ENCODE data around the gene STAP2. TPM values are rescaled to one million over a fixed set of nuclear protein-coding genes. Genes with fewer than 3 reads are reported as not detected.

STAP2 gene
- total and polyA plus RNA-seq, 8 donors = 20.7 to 250 (median 43.3) TPM; not detected in 1

GRCh38 chr19:4320419-4320818 lies 18.2 kb downstream of the STAP2 start:
- H3K9me3 ChIP-seq = peaks cover 0 to 11% (median 0%) of the 10 kb centered on the region in 4 donors
- H3K4me3 ChIP-seq = no peak overlapping the region
- 87 to 97% (median 97%) methylated on average over 2 of the region's 2 CpGs for WGBS, 5 donors
- no peaks in the 10 kb centered on the region for H3K36me3 ChIP-seq
- TF ChIP-seq POLR2A (IDR thresholded peaks at IDR 0.05) = no peak
- no peak for TF ChIP-seq EP300 (IDR thresholded peaks at IDR 0.05)
- TF ChIP-seq CTCF (IDR thresholded peaks at IDR 0.05) = no peak
- TF ChIP-seq POLR2AphosphoS5 (IDR thresholded peaks at IDR 0.05) = no peak
- intact Hi-C loops (cut with DNase I; ENCODE audit: low total_unique reads) = no loop called here
- no peaks in the 10 kb centered on the region for H3K4me1 ChIP-seq
- H3K27me3 ChIP-seq = peaks cover 0 to 8% (median 0%) of the 10 kb centered on the region in 3 donors
- DNase-seq = no peak
- no peak overlapping the region for H3K27ac ChIP-seq

DNA sequence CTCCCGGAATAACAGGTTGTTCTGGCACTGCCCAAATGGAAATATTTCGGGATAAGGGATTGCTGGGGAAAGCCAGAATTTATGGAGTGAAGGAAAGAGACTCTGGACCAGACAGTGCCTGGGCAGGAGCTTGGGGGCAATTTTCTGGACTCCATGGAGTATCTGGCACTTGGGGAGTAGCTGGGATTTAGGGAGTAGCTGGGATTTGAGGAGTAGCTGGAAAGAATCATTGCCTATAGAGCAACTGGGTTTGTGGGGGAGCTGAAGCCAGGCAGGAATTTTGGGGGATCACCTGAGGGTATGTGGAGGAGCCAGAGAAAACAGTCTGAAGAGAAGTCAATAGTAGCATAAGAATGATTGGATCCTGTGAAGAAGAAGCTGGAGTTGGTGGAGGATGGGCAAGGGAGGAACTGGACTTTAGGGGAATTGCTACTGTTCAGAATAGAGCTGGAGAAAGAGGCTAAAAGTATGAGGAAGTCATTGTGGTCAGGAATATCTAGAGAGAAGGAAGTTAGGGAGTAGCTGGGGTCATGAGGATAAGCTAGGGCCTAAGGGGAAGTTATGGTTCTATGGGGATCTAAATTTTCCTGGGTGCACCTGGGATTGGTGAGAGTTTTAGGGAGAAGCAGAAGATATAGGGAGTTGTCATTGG lies 19.4 kb downstream of the STAP2 start:
- intact Hi-C loops (cut with DNase I; ENCODE audit: low total_unique reads) = no loop called here
- WGBS, 5 donors = 92 to 97% (median 94%) methylated on average over 2 of the region's 2 CpGs

DNA sequence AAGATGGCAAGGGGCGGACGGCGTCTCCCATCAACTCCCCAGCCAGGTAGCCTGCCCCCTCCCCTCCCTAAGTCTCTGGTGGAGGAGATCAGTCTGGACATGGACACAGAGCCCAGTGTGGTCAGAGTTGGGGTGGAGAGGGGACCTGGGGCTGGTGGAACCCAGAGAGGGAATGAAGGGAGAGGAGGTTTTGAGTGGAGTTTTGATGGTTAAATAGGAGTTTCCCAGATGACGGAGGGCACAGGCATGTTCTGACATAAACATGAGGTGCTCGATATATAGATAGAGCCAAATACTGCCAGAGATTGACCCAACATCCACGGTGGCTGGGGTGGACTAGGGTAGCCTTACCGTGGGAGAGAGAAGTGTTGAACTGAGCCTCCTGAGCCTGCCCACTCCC lies 20.2 kb downstream of the STAP2 start:
- H3K27me3 ChIP-seq = peaks cover 0 to 8% (median 0%) of the 10 kb centered on the region in 3 donors
- no peaks in the 10 kb centered on the region for H3K36me3 ChIP-seq
- H3K9me3 ChIP-seq = peaks cover 0 to 11% (median 0%) of the 10 kb centered on the region in 4 donors
- intact Hi-C loops (cut with DNase I; ENCODE audit: low total_unique reads) = no loop called here
- DNase-seq = no peak
- peaks cover 0 to 9% (median 0%) of the 10 kb centered on the region in 4 donors for H3K4me1 ChIP-seq
- no peak overlapping the region for H3K4me3 ChIP-seq
- H3K27ac ChIP-seq = no peak overlapping the region
- no peak for TF ChIP-seq CTCF (IDR thresholded peaks at IDR 0.05)
- WGBS, 5 donors = 94 to 99% (median 96%) methylated on average over 7 of the region's 7 CpGs

More for the DNA sequence above, 19.4 kb downstream of the STAP2 start:
- DNase-seq = no peak
- Histone ChIP-seq H3K9me3 (peaks cover 0 to 11% (median 0%) of the 10 kb centered on the region in 4 donors), H3K4me1 (peaks cover 0 to 2% (median 0%) of the 10 kb centered on the region in 4 donors), H3K4me3 (no peak overlapping the region), H3K27ac (no peak overlapping the region), H3K36me3 (no peaks in the 10 kb centered on the region), H3K27me3 (peaks cover 0 to 8% (median 0%) of the 10 kb centered on the region in 3 donors)
- no peak for TF ChIP-seq POLR2A (IDR thresholded peaks at IDR 0.05)
- TF ChIP-seq CTCF (IDR thresholded peaks at IDR 0.05) = no peak
- TF ChIP-seq EP300 (IDR thresholded peaks at IDR 0.05) = no peak
- TF ChIP-seq POLR2AphosphoS5 (IDR thresholded peaks at IDR 0.05) = no peak

GRCh38 chr19:4316956-4317355 lies 21.7 kb downstream of the STAP2 start:
- H3K9me3 ChIP-seq = peaks cover 0 to 6% (median 0%) of the 10 kb centered on the region in 4 donors
- DNase-seq = no peak
- no peaks in the 10 kb centered on the region for H3K36me3 ChIP-seq
- H3K27ac ChIP-seq = no peak overlapping the region
- 81 to 91% (median 87%) methylated on average over 9 of the region's 9 CpGs for WGBS, 5 donors
- H3K4me1 ChIP-seq = peaks cover 0 to 9% (median 0%) of the 10 kb centered on the region in 4 donors
- intact Hi-C loops (cut with DNase I; ENCODE audit: low total_unique reads) = no loop called here
- H3K4me3 ChIP-seq = no peak overlapping the region
- H3K27me3 ChIP-seq = peaks cover 0 to 8% (median 0%) of the 10 kb centered on the region in 3 donors
- TF ChIP-seq POLR2AphosphoS5 (IDR thresholded peaks at IDR 0.05) (no peak), EP300 (IDR thresholded peaks at IDR 0.05) (no peak)

- H3K4me1 ChIP-seq = peaks cover 0 to 9% (median 0%) of the 10 kb centered on the region in 4 donors
- 36 to 46% (median 40%) methylated on average over 12 of the region's 12 CpGs for WGBS, 5 donors
- H3K27me3 ChIP-seq = peaks cover 0 to 8% (median 0%) of the 10 kb centered on the region in 3 donors
- no peak for DNase-seq
- H3K27ac ChIP-seq = no peak overlapping the region
- H3K36me3 ChIP-seq = no peaks in the 10 kb centered on the region
- intact Hi-C loops (cut with DNase I; ENCODE audit: low total_unique reads) = no loop called here
- TF ChIP-seq POLR2AphosphoS5 (IDR thresholded peaks at IDR 0.05) = no peak
- no peak for TF ChIP-seq EP300 (IDR thresholded peaks at IDR 0.05)
- TF ChIP-seq CTCF (IDR thresholded peaks at IDR 0.05) = no peak
- TF ChIP-seq POLR2A (IDR thresholded peaks at IDR 0.05) = no peak
- H3K9me3 ChIP-seq = no peaks in the 10 kb centered on the region
- H3K4me3 ChIP-seq = no peak overlapping the region
Observed at GRCh38 chr19:4313847-4314490, 24.7 kb downstream of the STAP2 start.

Data from stomach (tissue), 9 donors.